ENCODE data around the gene ITIH6.
A peak's percentile ranks its signal among the peaks of the same experiment; 100 is the strongest.
"Not testable (repeated sequence)": the region's sequence is repeated elsewhere in the genome, so short reads cannot be mapped to it uniquely, and the experiment has no call there.

ITIH6 gene

GRCh38 chrX:54808109-54808604, 10.1 kb upstream of the ITIH6 start:
- peak; percentile 40 for DNase-seq (ENCODE audit: low read depth)

GRCh38 chrX:54807524-54808108, 9.6 kb upstream of the ITIH6 start, which contains the start of gene MAGED2:
Gene MAGED2, plus strand, starts transcription at chrX:54807745. Its CDS starts 1,587 bp downstream, at chrX:54809332.
- DNase-seq (ENCODE audit: low read depth): peak; percentile 34

GRCh38 chrX:54799046-54799445, 991 bp upstream of the ITIH6 start:
- no peak for DNase-seq (ENCODE audit: low read depth)

- no peak for DNase-seq (ENCODE audit: low read depth)
Observed at GRCh38 chrX:54794795-54795194, 3.3 kb downstream of the ITIH6 start.

GRCh38 chrX:54794028-54794427, 4.0 kb downstream of the ITIH6 start:
- DNase-seq (ENCODE audit: low read depth): no peak

GRCh38 chrX:54789405-54789804, 8.7 kb downstream of the ITIH6 start:
- DNase-seq (ENCODE audit: low read depth): not testable (repeated sequence)

- no peak for DNase-seq (ENCODE audit: low read depth)
Observed at GRCh38 chrX:54788446-54788845, 9.6 kb downstream of the ITIH6 start.

GRCh38 chrX:54786967-54787366, 11.1 kb downstream of the ITIH6 start:
- no peak for DNase-seq (ENCODE audit: low read depth)

- peak; percentile 18 for DNase-seq (ENCODE audit: low read depth)
Observed at GRCh38 chrX:54785901-54786300, 12.2 kb downstream of the ITIH6 start.

GRCh38 chrX:54776987-54777672, 20.9 kb downstream of the ITIH6 start:
- DNase-seq (ENCODE audit: low read depth): no peak

- DNase-seq (ENCODE audit: low read depth): no peak
Observed at GRCh38 chrX:54776061-54776460, 22.0 kb downstream of the ITIH6 start.

- peak; percentile 7 for DNase-seq (ENCODE audit: low read depth)
Observed at GRCh38 chrX:54774391-54775094, 23.5 kb downstream of the ITIH6 start.

- no peak for DNase-seq (ENCODE audit: low read depth)
Observed at GRCh38 chrX:54758114-54759055, 39.7 kb downstream of the ITIH6 start.

GRCh38 chrX:54754854-54755253, 43.2 kb downstream of the ITIH6 start:
- no peak for DNase-seq (ENCODE audit: low read depth)

- no peak for DNase-seq (ENCODE audit: low read depth)
Observed at GRCh38 chrX:54748626-54749025, 49.4 kb downstream of the ITIH6 start.

GRCh38 chrX:54747733-54748393, 50.2 kb downstream of the ITIH6 start:
- no peak for DNase-seq (ENCODE audit: low read depth)

- DNase-seq (ENCODE audit: low read depth): no peak
Observed at GRCh38 chrX:54746928-54747327, 51.1 kb downstream of the ITIH6 start.

GRCh38 chrX:54745676-54746075, 52.4 kb downstream of the ITIH6 start:
- DNase-seq (ENCODE audit: low read depth): no peak

GRCh38 chrX:54738567-54738966, 59.5 kb downstream of the ITIH6 start:
- not testable (repeated sequence) for DNase-seq (ENCODE audit: low read depth)

- not testable (repeated sequence) for DNase-seq (ENCODE audit: low read depth)
Observed at GRCh38 chrX:54736298-54736942, 61.6 kb downstream of the ITIH6 start.

- no peak for DNase-seq (ENCODE audit: low read depth)
Observed at GRCh38 chrX:54721424-54721823, 76.6 kb downstream of the ITIH6 start.

Measured in amniotic epithelial cell (primary cell).